H1 (cell line): ENCODE results near the gene GTF3C2. TPM values are rescaled to one million over a fixed set of nuclear protein-coding genes. Genes with fewer than 3 reads are reported as not detected.

Experiments
- CTCF ChIA-PET: fragments of 300-600 bp; sonication (Branson Sonifier 250); formaldehyde crosslinking; loops from one replicate; lab custom pipeline; 2021; ENCODE audit not compliant: partially characterized antibody; lab: Charles Lee
- POLR2A ChIA-PET: fragments of 300-600 bp; sonication (Branson Sonifier 250); formaldehyde crosslinking; loops from one replicate; lab custom pipeline; 2021; ENCODE audit warnings: inconsistent platforms; ENCODE audit not compliant: partially characterized antibody; lab: Charles Lee
- DNase-seq, 2 experiments: peaks; one replicate each; pipeline versions ENCODE4 v3.0.0 to v3.0.0-alpha.2; 2010 to 2022; ENCODE audit warnings: low spot score in 2 of 2, low read depth in 1 of 2, mixed read lengths in 1 of 2
- FAIRE-seq: peaks from 2 replicates; lab custom pipeline; 2011; peaks lifted over from hg19 to GRCh38; lab: Jason Lieb, UNC
- H2AFZ ChIP-seq: 2 replicates; pipeline ENCODE4 v1.8.1; 2012; ENCODE audit warnings: low read length, inconsistent platforms
- H2AK5ac ChIP-seq: 2 replicates; pipeline ENCODE4 v1.6.1; 2013; ENCODE audit warnings: low read depth, low read length
- H2BK120ac ChIP-seq: replicated peaks from 2 replicates; pipeline ENCODE3; 2013; ENCODE audit warnings: low read depth, low read length, inconsistent platforms
- H2BK12ac ChIP-seq: 2 replicates; pipeline ENCODE4 v1.6.1; 2013; ENCODE audit warnings: low read depth, low read length
- H2BK15ac ChIP-seq: 2 replicates; pipeline ENCODE4 v1.6.1; 2013; ENCODE audit warnings: low read length
- H2BK20ac ChIP-seq: 2 replicates; pipeline ENCODE4 v1.6.1; 2013; ENCODE audit warnings: low read length
- H2BK5ac ChIP-seq: 2 replicates; pipeline ENCODE4 v1.6.1; 2013; ENCODE audit warnings: low read depth, low read length
- H3K14ac ChIP-seq: 2 replicates; pipeline ENCODE4 v1.6.1; 2013; ENCODE audit warnings: inconsistent platforms; ENCODE audit not compliant: insufficient read length
- H3K18ac ChIP-seq: 2 replicates; pipeline ENCODE4 v1.6.1; 2013; ENCODE audit warnings: low read length; ENCODE audit errors: extremely low read depth
- H3K23ac ChIP-seq: 2 replicates; pipeline ENCODE4 v1.6.1; 2013; ENCODE audit warnings: inconsistent platforms; ENCODE audit not compliant: insufficient read length
- H3K23me2 ChIP-seq: 2 replicates; pipeline ENCODE4 v1.6.1; 2013; ENCODE audit warnings: low read depth, low read length
- H3K27ac ChIP-seq: 2 replicates; pipeline ENCODE4 v1.6.1; 2011; ENCODE audit warnings: low read depth, low read length, inconsistent platforms
- H3K27me3 ChIP-seq, 4 experiments: replicated peaks in 1 of 4; 1 replicate in 1 of 4; 2 replicates in 3 of 4; pipeline versions ENCODE4 v1.6.1 to v1.8.1; 2011 to 2013; ENCODE audit warnings: low read length in 3 of 4, mild to moderate bottlenecking in 3 of 4, inconsistent platforms in 2 of 4, mixed read lengths in 2 of 4, moderate library complexity in 1 of 4; ENCODE audit not compliant: control insufficient read depth in 3 of 4, insufficient read depth in 3 of 4; ENCODE audit errors: extremely low read depth in 1 of 4
- H3K36me3 ChIP-seq, 4 experiments: 2 replicates each; pipeline versions ENCODE4 v1.6.1 to v1.8.1; 2011 to 2013; ENCODE audit warnings: mild to moderate bottlenecking in 4 of 4, low read length in 3 of 4, moderate library complexity in 2 of 4, control low read depth in 1 of 4, inconsistent platforms in 1 of 4; ENCODE audit not compliant: insufficient read depth in 4 of 4, control insufficient read depth in 2 of 4
- H3K4ac ChIP-seq: replicated peaks from 2 replicates; pipeline ENCODE3; 2013; ENCODE audit warnings: low read length, low read depth, mixed read lengths, inconsistent platforms; ENCODE audit not compliant: insufficient read length
- H3K4me1 ChIP-seq, 4 experiments: replicated peaks in 1 of 4; 1 replicate in 1 of 4; 2 replicates in 3 of 4; pipeline versions ENCODE4 v1.6.1 to v1.8.1; 2011 to 2013; ENCODE audit warnings: low read length in 3 of 4, inconsistent platforms in 2 of 4, mixed read lengths in 1 of 4; ENCODE audit not compliant: insufficient read depth in 4 of 4, control insufficient read depth in 3 of 4
- H3K4me2 ChIP-seq, 2 experiments: 2 replicates each; pipeline versions ENCODE4 v1.6.1 to v1.8.1; 2011 to 2013; ENCODE audit warnings: low read depth in 2 of 2, low read length in 2 of 2, control low read depth in 1 of 2, inconsistent platforms in 1 of 2, mild to moderate bottlenecking in 1 of 2; ENCODE audit not compliant: insufficient read depth in 1 of 2
- H3K4me3 ChIP-seq, 4 experiments: fragments of 200-600, 300-600 bp in 1 of 4; sonication (generic), shearing (Covaris generic), sonication (Bioruptor Twin) in 1 of 4; 2 replicates each; pipeline versions ENCODE4 v1.5.1 to v1.8.1; 2011 to 2016; ENCODE audit warnings: low read length in 4 of 4, low read depth in 3 of 4, control low read depth in 2 of 4, inconsistent platforms in 2 of 4, mild to moderate bottlenecking in 2 of 4, mixed read lengths in 1 of 4, moderate library complexity in 1 of 4; ENCODE audit not compliant: insufficient read depth in 2 of 4; ENCODE audit errors: extremely low read depth in 1 of 4
- H3K56ac ChIP-seq: replicated peaks from 2 replicates; pipeline ENCODE3; 2013; ENCODE audit warnings: low read depth, mild to moderate bottlenecking, mixed read lengths, low read length, inconsistent platforms; ENCODE audit not compliant: insufficient read length
- H3K79me1 ChIP-seq: 2 replicates; pipeline ENCODE4 v1.6.1; 2013; ENCODE audit warnings: low read depth, low read length, control low read depth
- H3K79me2 ChIP-seq, 2 experiments: 2 replicates each; pipeline versions ENCODE4 v1.6.1 to v1.8.1; 2012 to 2013; ENCODE audit warnings: low read length in 2 of 2, mild to moderate bottlenecking in 2 of 2, inconsistent platforms in 1 of 2; ENCODE audit not compliant: insufficient read depth in 2 of 2, control insufficient read depth in 1 of 2
- H3K9ac ChIP-seq, 4 experiments: replicated peaks in 1 of 4; 1 replicate in 1 of 4; 2 replicates in 3 of 4; pipeline versions ENCODE4 v1.6.1 to v1.8.1; 2011 to 2013; ENCODE audit warnings: low read depth in 3 of 4, low read length in 3 of 4, control low read depth in 2 of 4, mild to moderate bottlenecking in 2 of 4, moderate library complexity in 2 of 4, inconsistent platforms in 1 of 4; ENCODE audit errors: extremely low read depth in 1 of 4
- H3K9me3 ChIP-seq, 2 experiments: 2 replicates each; pipeline versions ENCODE4 v1.6.1 to v1.8.1; 2012 to 2013; ENCODE audit warnings: mild to moderate bottlenecking in 2 of 2, moderate library complexity in 2 of 2, control low read depth in 1 of 2, inconsistent platforms in 1 of 2, low read depth in 1 of 2, low read length in 1 of 2, mixed read lengths in 1 of 2; ENCODE audit not compliant: insufficient read depth in 2 of 2
- H4K20me1 ChIP-seq, 2 experiments: replicated peaks in 1 of 2; 2 replicates each; pipeline versions ENCODE3 to v1.8.1; 2011 to 2013; ENCODE audit warnings: inconsistent platforms in 2 of 2, low read length in 2 of 2, mild to moderate bottlenecking in 1 of 2; ENCODE audit not compliant: insufficient read depth in 2 of 2, control insufficient read depth in 1 of 2
- H4K5ac ChIP-seq: 2 replicates; pipeline ENCODE4 v1.6.1; 2013; ENCODE audit warnings: low read length, low read depth, mixed read lengths, inconsistent platforms; ENCODE audit not compliant: insufficient read length
- H4K8ac ChIP-seq: 2 replicates; pipeline ENCODE4 v1.8.0; 2013; ENCODE audit warnings: mild to moderate bottlenecking, moderate library complexity, low read length, inconsistent platforms; ENCODE audit not compliant: insufficient read depth; ENCODE audit errors: extremely low read depth
- H4K91ac ChIP-seq: replicated peaks from 2 replicates; pipeline ENCODE3; 2013; ENCODE audit warnings: low read length, mixed read lengths, inconsistent platforms; ENCODE audit not compliant: insufficient read length
- POU5F1 ChIP-seq: IDR thresholded peaks from 2 replicates; pipeline ENCODE4 v1.6.1; 2011; ENCODE audit warnings: low read depth, mild to moderate bottlenecking, low read length, moderate library complexity
- RFX5 ChIP-seq: IDR thresholded peaks from 2 replicates; pipeline ENCODE4 v1.6.1; 2011; ENCODE audit warnings: low read depth, low read length, improper control_type of control experiment, borderline replicate concordance
- SP1 ChIP-seq: IDR thresholded peaks from 2 replicates; pipeline ENCODE4 v1.6.1; 2011; ENCODE audit warnings: low read depth, low read length
- SUZ12 ChIP-seq: fragments of 200-600 bp; sonication (generic); IDR thresholded peaks from 2 replicates; pipeline ENCODE4 v1.6.1; 2012; ENCODE audit warnings: mild to moderate bottlenecking, inconsistent platforms, low read length, moderate library complexity, mixed read lengths
- TAF7 ChIP-seq: optimal IDR thresholded peaks from 2 replicates; pipeline ENCODE3; 2011; ENCODE audit warnings: low read depth, mild to moderate bottlenecking, inconsistent platforms, low read length, moderate library complexity, borderline replicate concordance
- TBP ChIP-seq: IDR thresholded peaks from 2 replicates; pipeline ENCODE4 v1.6.1; 2011; ENCODE audit warnings: low read depth, low read length, improper control_type of control experiment
- WGBS, 2 experiments: shearing (Covaris generic) in 1 of 2; methylation state at CpG; one replicate each; pipeline versions ENCODE4 v1.1.6 to v1.1.7; 2013 to 2015; ENCODE audit warnings: low lambda C conversion rate in 2 of 2, mixed read lengths in 2 of 2, inconsistent platforms in 1 of 2, low coverage in 1 of 2, missing lambda C conversion rate in 1 of 2; ENCODE audit not compliant: insufficient replicate concordance in 2 of 2, insufficient coverage in 1 of 2, insufficient read length in 1 of 2; ENCODE audit errors: extremely low coverage in 1 of 2, missing lambda C conversion rate in 1 of 2; 5-methylcytosine and 5-hydroxymethylcytosine counted together
- polyA plus RNA-seq, 7 experiments: library from polyadenylated mRNA; depleted of rRNA in 3 of 7; stranded (reverse) in 5 of 7; unstranded in 2 of 7; fragments of >200 nt in 5 of 7; fragments of 200-250 nt in 2 of 7; gene quantifications; 1 replicate in 5 of 7; 2 replicates in 1 of 7; 4 replicates in 1 of 7; pipeline versions ENCODE4 v1.2.1 to v1.2.3, GENCODE V29; 2011 to 2013; ENCODE audit warnings: missing spikeins in 2 of 7, mixed read lengths in 2 of 7
- total RNA-seq: library from RNA; stranded (reverse); fragmentation: NEBNext Ultra II Directional; extraction: Animal tissue kit (Norgen Biotek cat#: 25700); gene quantifications from 2 replicates; pipeline ENCODE4 v1.2.1, GENCODE V29; 2021
- TF ChIP-seq, protein P1 (sequence below), 3 experiments: IDR thresholded peaks; 1 replicate in 2 of 3; 2 replicates in 1 of 3; pipeline versions ENCODE4 v1.5.1 to v1.6.1; 2011; ENCODE audit warnings: low read length in 3 of 3, mild to moderate bottlenecking in 3 of 3, inconsistent platforms in 2 of 3, low read depth in 1 of 3, moderate library complexity in 1 of 3; ENCODE audit not compliant: insufficient read depth in 1 of 3; ENCODE audit errors: control extremely low read depth in 1 of 3

GTF3C2 gene
- total and polyA plus RNA-seq, 2 of the 8 experiments (the other 6 are each of a cell fraction or from before 2014, with no cell fraction given): 118 to 127 TPM

DNA sequence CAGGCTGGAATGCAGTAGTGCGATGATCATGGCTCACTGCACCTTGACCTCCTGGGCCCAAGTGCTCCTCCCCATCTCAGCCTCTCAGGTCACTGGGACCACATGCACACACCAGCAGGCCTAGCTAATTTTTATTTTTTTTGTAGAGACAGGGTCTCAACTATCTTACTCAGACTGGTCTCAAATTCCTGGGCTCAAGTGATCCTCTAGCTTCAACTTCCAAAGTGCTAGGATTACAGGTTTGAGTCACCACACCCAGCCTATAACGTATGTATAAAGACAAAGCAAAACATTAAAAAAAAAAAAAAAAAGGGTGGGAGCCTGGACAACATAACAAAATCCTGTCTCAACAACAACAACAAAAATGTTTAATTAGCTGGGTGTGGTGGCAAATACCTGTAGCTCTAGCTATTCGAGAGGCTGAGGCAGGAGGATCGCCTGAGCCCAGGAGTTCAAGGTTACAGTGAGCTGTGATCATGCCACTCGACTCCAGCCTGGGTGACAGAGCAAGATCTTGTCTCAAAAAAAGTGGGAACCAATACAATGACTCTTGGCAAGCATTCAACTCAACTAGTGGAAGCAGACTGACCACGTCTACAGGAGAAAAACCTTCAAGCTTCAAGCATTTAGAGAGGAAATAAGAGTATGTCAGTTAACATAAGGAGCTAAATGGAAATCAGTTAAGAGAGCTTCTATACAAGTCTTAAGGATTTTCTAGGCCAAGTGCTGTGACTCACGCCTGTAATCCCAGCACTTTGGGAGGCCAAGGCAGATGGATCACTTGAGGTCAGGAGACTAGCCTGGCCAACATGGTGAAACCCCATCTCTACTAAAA, 2.6 kb downstream of the GTF3C2 start:
- Histone ChIP-seq H4K91ac (no peak overlapping the region), H2AFZ (no peak overlapping the region), H3K4me1 (peaks cover 0 to 12% (median 4%) of the 10 kb centered on the region in 4 experiments; a peak in 4 of 7 replicates), H3K23me2 (no peaks in the 10 kb centered on the region), H2BK12ac (no peak overlapping the region), H3K79me2 (peaks cover 11 to 81% of the 10 kb centered on the region in 2 experiments; a peak in 3 of 4 replicates), H4K5ac (no peak overlapping the region), H2BK20ac (no peak overlapping the region), H3K27me3 (no peaks in the 10 kb centered on the region), H4K20me1 (peaks cover 3% of the 10 kb centered on the region in 2 experiments), H2BK15ac (no peak overlapping the region), H3K9ac (peak overlapping the region in 1 of 4 experiments; percentile 48; a peak in 2 of 7 replicates), H2BK120ac (no peak overlapping the region), H3K4me2 (peak overlapping the region; percentile 31 to 62; a peak in 3 of 4 replicates), H3K27ac (no peak overlapping the region), H4K8ac (no peak overlapping the region), H3K36me3 (peaks cover 0 to 5% (median 3%) of the 10 kb centered on the region in 4 experiments; a peak in 3 of 8 replicates), H3K79me1 (no peaks in the 10 kb centered on the region; the same call in 1 of the 2 replicates), H3K4ac (no peak overlapping the region), H3K23ac (no peak overlapping the region), H3K4me3 (no peak overlapping the region), H3K18ac (no peak overlapping the region), H2BK5ac (no peak overlapping the region), H2AK5ac (peak overlapping the region; percentile 71; the same call in 1 of the 2 replicates), H3K56ac (no peak overlapping the region), H3K14ac (no peak overlapping the region), H3K9me3 (no peaks in the 10 kb centered on the region)
- TF ChIP-seq, protein P1, sequence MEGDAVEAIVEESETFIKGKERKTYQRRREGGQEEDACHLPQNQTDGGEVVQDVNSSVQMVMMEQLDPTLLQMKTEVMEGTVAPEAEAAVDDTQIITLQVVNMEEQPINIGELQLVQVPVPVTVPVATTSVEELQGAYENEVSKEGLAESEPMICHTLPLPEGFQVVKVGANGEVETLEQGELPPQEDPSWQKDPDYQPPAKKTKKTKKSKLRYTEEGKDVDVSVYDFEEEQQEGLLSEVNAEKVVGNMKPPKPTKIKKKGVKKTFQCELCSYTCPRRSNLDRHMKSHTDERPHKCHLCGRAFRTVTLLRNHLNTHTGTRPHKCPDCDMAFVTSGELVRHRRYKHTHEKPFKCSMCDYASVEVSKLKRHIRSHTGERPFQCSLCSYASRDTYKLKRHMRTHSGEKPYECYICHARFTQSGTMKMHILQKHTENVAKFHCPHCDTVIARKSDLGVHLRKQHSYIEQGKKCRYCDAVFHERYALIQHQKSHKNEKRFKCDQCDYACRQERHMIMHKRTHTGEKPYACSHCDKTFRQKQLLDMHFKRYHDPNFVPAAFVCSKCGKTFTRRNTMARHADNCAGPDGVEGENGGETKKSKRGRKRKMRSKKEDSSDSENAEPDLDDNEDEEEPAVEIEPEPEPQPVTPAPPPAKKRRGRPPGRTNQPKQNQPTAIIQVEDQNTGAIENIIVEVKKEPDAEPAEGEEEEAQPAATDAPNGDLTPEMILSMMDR (IDR thresholded peaks at IDR 0.05; ENCODE audit: control extremely low read depth in 1 of 3, insufficient read depth in 1 of 3, low read depth in 1 of 3, low read length in 3 of 3): no peak
- TF ChIP-seq RFX5 (no peak), TBP (no peak), SUZ12 (no peak), SP1 (no peak), POU5F1 (no peak), TAF7 (no peak)
- DNase-seq (no peak), FAIRE-seq (no peak)
- CTCF ChIA-PET: interaction anchor here (0.8 to 1.6 kb wide), 5 partner anchors 14 to 74 kb away, joined by 3 to 5 read pairs (median 4); partner anchors contain the start of genes EIF2B4 and SNX17
- 89% methylated on average over 7 of the region's 7 CpGs; no CpG with 5 or more reads in 1 of the 2 experiments for WGBS, 2 experiments
- POLR2A ChIA-PET: interaction anchor here (0.9 to 9.5 kb wide), 14 partner anchors 9 to 116 kb away, joined by 3 to 135 read pairs (median 4); partner anchors contain the start of genes EIF2B4, MPV17, NRBP1 and PPM1G
